ENCODE measurements around the gene ELMOD1.
A peak's percentile ranks its signal among the peaks of the same experiment; 100 is the strongest.
"Not testable (repeated sequence)": the region's sequence is repeated elsewhere in the genome, so short reads cannot be mapped to it uniquely, and the experiment has no call there.

Gene ELMOD1

GRCh38 chr11:107590460-107591377, at the start of gene ELMOD1:
Gene ELMOD1, plus strand, starts transcription at chr11:107591147. Its CDS starts 27,043 bp downstream, at chr11:107618190.
- DNase-seq = no peak

- DNase-seq = no peak
Observed at GRCh38 chr11:107545101-107545514, 45.8 kb upstream of the ELMOD1 start.

- DNase-seq = no peak
Observed at GRCh38 chr11:107547961-107548360, 43.0 kb upstream of the ELMOD1 start.

- peak in 1 of 2 experiments; percentile 2 for DNase-seq
Observed at GRCh38 chr11:107549253-107549953, 41.5 kb upstream of the ELMOD1 start.

- no peak for DNase-seq
Observed at GRCh38 chr11:107549954-107550285, 41.0 kb upstream of the ELMOD1 start.

- DNase-seq = no peak
Observed at GRCh38 chr11:107550304-107550703, 40.6 kb upstream of the ELMOD1 start.

GRCh38 chr11:107561688-107562087, 29.3 kb upstream of the ELMOD1 start:
- no peak for DNase-seq

GRCh38 chr11:107562647-107563208, 28.2 kb upstream of the ELMOD1 start:
- DNase-seq = no peak

GRCh38 chr11:107563702-107564101, 27.2 kb upstream of the ELMOD1 start:
- DNase-seq = peak in 1 of 2 experiments; percentile 10

- no peak for DNase-seq
Observed at GRCh38 chr11:107564877-107565218, 26.1 kb upstream of the ELMOD1 start.

GRCh38 chr11:107565219-107565937, 25.6 kb upstream of the ELMOD1 start, which contains the start of gene ALKBH8:
Gene ALKBH8, minus strand, starts transcription at chr11:107565735. Its CDS starts 4,842 bp downstream, at chr11:107560893.
- peak in 1 of 2 experiments; percentile 53 for DNase-seq

- not testable (repeated sequence) for DNase-seq
Observed at GRCh38 chr11:107565955-107566501, 24.9 kb upstream of the ELMOD1 start.

- no peak for DNase-seq
Observed at GRCh38 chr11:107566569-107566968, 24.4 kb upstream of the ELMOD1 start.

GRCh38 chr11:107567739-107568335, 23.1 kb upstream of the ELMOD1 start:
- DNase-seq = no peak

GRCh38 chr11:107570015-107570414, 20.9 kb upstream of the ELMOD1 start:
- no peak for DNase-seq

- no peak for DNase-seq
Observed at GRCh38 chr11:107573438-107573837, 17.5 kb upstream of the ELMOD1 start.

GRCh38 chr11:107576497-107577345, 14.2 kb upstream of the ELMOD1 start:
- DNase-seq = peak in 1 of 2 experiments; percentile 16

GRCh38 chr11:107577346-107577711, 13.6 kb upstream of the ELMOD1 start:
- DNase-seq = no peak

- not testable (repeated sequence) for DNase-seq
Observed at GRCh38 chr11:107579169-107579568, 11.8 kb upstream of the ELMOD1 start.

GRCh38 chr11:107581147-107581546, 9.8 kb upstream of the ELMOD1 start:
- no peak for DNase-seq

- DNase-seq = no peak
Observed at GRCh38 chr11:107583629-107584195, 7.2 kb upstream of the ELMOD1 start.
